COLO668 (cell line): Measurements from ENCODE around the gene TMEM129.
A peak's percentile ranks its signal among the peaks of the same experiment; 100 is the strongest.

Experiments
- DNase-seq: peaks from one replicate; lab custom pipeline; 2025; ENCODE audit not compliant: unreplicated experiment; lab: John Stamatoyannopoulos, UW

The TMEM129 gene

GRCh38 chr4:1758306-1759121, 37.4 kb upstream of the TMEM129 start:
- DNase-seq: no peak

- no peak for DNase-seq
These were observed 36.7 kb upstream of the TMEM129 start for GRCh38 chr4:1757836-1758235.

GRCh38 chr4:1756893-1757779, 36.0 kb upstream of the TMEM129 start:
- no peak for DNase-seq

GRCh38 chr4:1756079-1756478, 35.0 kb upstream of the TMEM129 start:
- no peak for DNase-seq

- no peak for DNase-seq
These were observed 34.2 kb upstream of the TMEM129 start for GRCh38 chr4:1755297-1755696.

GRCh38 chr4:1754336-1754735, 33.2 kb upstream of the TMEM129 start:
- peak; percentile 45 for DNase-seq

GRCh38 chr4:1753697-1754311, 32.7 kb upstream of the TMEM129 start:
- peak; percentile 13 for DNase-seq

GRCh38 chr4:1753294-1753696, 32.2 kb upstream of the TMEM129 start:
- no peak for DNase-seq

GRCh38 chr4:1752284-1753041, 31.3 kb upstream of the TMEM129 start:
- DNase-seq: peak; percentile 57

- no peak for DNase-seq
These were observed 30.8 kb upstream of the TMEM129 start for GRCh38 chr4:1751919-1752283.

GRCh38 chr4:1751155-1751918, 30.2 kb upstream of the TMEM129 start:
- DNase-seq: no peak

GRCh38 chr4:1750381-1751154, 29.4 kb upstream of the TMEM129 start:
- DNase-seq: no peak

- DNase-seq: no peak
These were observed 28.7 kb upstream of the TMEM129 start for GRCh38 chr4:1749826-1750225.

GRCh38 chr4:1749370-1749769, 28.2 kb upstream of the TMEM129 start:
- DNase-seq: no peak

GRCh38 chr4:1748465-1748995, 27.4 kb upstream of the TMEM129 start:
- peak; percentile 88 for DNase-seq

- DNase-seq: no peak
These were observed 26.5 kb upstream of the TMEM129 start for GRCh38 chr4:1747603-1747967.

- DNase-seq: peak; percentile 25
These were observed 25.9 kb upstream of the TMEM129 start for GRCh38 chr4:1746919-1747602.

GRCh38 chr4:1746265-1746691, 25.2 kb upstream of the TMEM129 start:
- peak; percentile 79 for DNase-seq

GRCh38 chr4:1745697-1746096, 24.6 kb upstream of the TMEM129 start:
- no peak for DNase-seq
